Astrocyte (in vitro differentiated cells and primary cell): ENCODE data around the gene FCGR3A.
"Not testable (repeated sequence)": the region's sequence is repeated elsewhere in the genome, so short reads cannot be mapped to it uniquely, and the experiment has no call there.

Experiments used
- CTCF ChIP-seq: IDR thresholded peaks from 2 replicates; pipeline ENCODE4 v1.5.1; 2011; ENCODE audit warnings: low read depth, mild to moderate bottlenecking, inconsistent platforms, low read length, moderate library complexity; ENCODE audit not compliant: insufficient read depth
- EZH2 ChIP-seq: IDR thresholded peaks from 2 replicates; pipeline ENCODE4 v1.6.1; 2012; ENCODE audit warnings: mild to moderate bottlenecking, low read length, inconsistent platforms; ENCODE audit not compliant: insufficient read depth

GRCh38 chr1:161554815-161555417, 5.3 kb upstream of the FCGR3A start:
- TF ChIP-seq CTCF, EZH2: not testable (repeated sequence)
